ENCODE data around the gene RIPK3.

Gene RIPK3

GRCh38 chr14:24300326-24300980 lies 39.3 kb downstream of the RIPK3 start:
- DNase-seq (ENCODE audit: low read depth) = no peak

GRCh38 chr14:24299255-24300191 lies 40.3 kb downstream of the RIPK3 start, which contains the start of the genes DHRS1 and NOP9:
DHRS1 (minus strand) TSS chr14:24299780; CDS start chr14:24299106, 674 bp downstream.
NOP9 (plus strand) TSS chr14:24299850; CDS start chr14:24299955, 105 bp downstream.
- DNase-seq (ENCODE audit: low read depth) = peak; percentile 48

- DNase-seq (ENCODE audit: low read depth) = peak; percentile 50
These were observed 40.9 kb downstream of the RIPK3 start for GRCh38 chr14:24298892-24299254.

- no peak for DNase-seq (ENCODE audit: low read depth)
These were observed 42.4 kb downstream of the RIPK3 start for GRCh38 chr14:24297190-24297964.

GRCh38 chr14:24296341-24297157 lies 43.2 kb downstream of the RIPK3 start:
- peak; percentile 91 for DNase-seq (ENCODE audit: low read depth)

GRCh38 chr14:24293525-24293924 lies 46.3 kb downstream of the RIPK3 start:
- no peak for DNase-seq (ENCODE audit: low read depth)

GRCh38 chr14:24292118-24292807 lies 47.5 kb downstream of the RIPK3 start:
- DNase-seq (ENCODE audit: low read depth) = no peak

- DNase-seq (ENCODE audit: low read depth) = no peak
These were observed 48.2 kb downstream of the RIPK3 start for GRCh38 chr14:24291446-24292117.

GRCh38 chr14:24290746-24291145 lies 49.0 kb downstream of the RIPK3 start:
- DNase-seq (ENCODE audit: low read depth) = no peak

GRCh38 chr14:24289649-24290280 lies 50.0 kb downstream of the RIPK3 start:
- DNase-seq (ENCODE audit: low read depth) = no peak

- DNase-seq (ENCODE audit: low read depth) = no peak
These were observed 52.8 kb downstream of the RIPK3 start for GRCh38 chr14:24286996-24287395.
